Mesothelial cell of epicardium (in vitro differentiated cells): ENCODE measurements around the gene COL19A1. TPM values are rescaled to one million over a fixed set of nuclear protein-coding genes. Genes with fewer than 3 reads are reported as not detected.

Experiments
- DNase-seq, 2 experiments: peaks; one replicate each; pipeline ENCODE4 v3.0.0; 2021; ENCODE audit warnings: low spot score in 2 of 2; ENCODE audit not compliant: unreplicated experiment in 2 of 2
- H3K27ac Mint-ChIP-seq: 2 replicates; pipeline ENCODE4 v1.8.0; 2021; ENCODE audit warnings: mixed read lengths
- H3K27me3 Mint-ChIP-seq: 2 replicates; pipeline ENCODE4 v1.8.0; 2021; ENCODE audit warnings: low read depth, mixed read lengths
- H3K36me3 Mint-ChIP-seq: 2 replicates; pipeline ENCODE4 v1.8.0; 2021; ENCODE audit warnings: mixed read lengths
- H3K4me1 Mint-ChIP-seq: 2 replicates; pipeline ENCODE4 v1.8.0; 2021; ENCODE audit warnings: mixed read lengths
- H3K4me3 Mint-ChIP-seq: 2 replicates; pipeline ENCODE4 v1.8.0; 2021; ENCODE audit warnings: mild to moderate bottlenecking, moderate library complexity, mixed read lengths
- H3K9me3 Mint-ChIP-seq: 2 replicates; pipeline ENCODE4 v1.8.0; 2021; ENCODE audit warnings: mixed read lengths
- total RNA-seq: library from RNA; stranded (reverse); gene quantifications from 3 replicates; pipeline ENCODE4 v1.2.1, GENCODE V29; 2021
- TF ChIP-seq, protein P1 (sequence below): fragments of 200-600 bp; sonication (generic); IDR thresholded peaks from one replicate; pipeline ENCODE4 v1.5.0; 2021; ENCODE audit warnings: antibody characterized with exemption; ENCODE audit not compliant: unreplicated experiment

COL19A1 gene
- total RNA-seq, 1 donor from 2014 or later, result 0.25 TPM

DNA sequence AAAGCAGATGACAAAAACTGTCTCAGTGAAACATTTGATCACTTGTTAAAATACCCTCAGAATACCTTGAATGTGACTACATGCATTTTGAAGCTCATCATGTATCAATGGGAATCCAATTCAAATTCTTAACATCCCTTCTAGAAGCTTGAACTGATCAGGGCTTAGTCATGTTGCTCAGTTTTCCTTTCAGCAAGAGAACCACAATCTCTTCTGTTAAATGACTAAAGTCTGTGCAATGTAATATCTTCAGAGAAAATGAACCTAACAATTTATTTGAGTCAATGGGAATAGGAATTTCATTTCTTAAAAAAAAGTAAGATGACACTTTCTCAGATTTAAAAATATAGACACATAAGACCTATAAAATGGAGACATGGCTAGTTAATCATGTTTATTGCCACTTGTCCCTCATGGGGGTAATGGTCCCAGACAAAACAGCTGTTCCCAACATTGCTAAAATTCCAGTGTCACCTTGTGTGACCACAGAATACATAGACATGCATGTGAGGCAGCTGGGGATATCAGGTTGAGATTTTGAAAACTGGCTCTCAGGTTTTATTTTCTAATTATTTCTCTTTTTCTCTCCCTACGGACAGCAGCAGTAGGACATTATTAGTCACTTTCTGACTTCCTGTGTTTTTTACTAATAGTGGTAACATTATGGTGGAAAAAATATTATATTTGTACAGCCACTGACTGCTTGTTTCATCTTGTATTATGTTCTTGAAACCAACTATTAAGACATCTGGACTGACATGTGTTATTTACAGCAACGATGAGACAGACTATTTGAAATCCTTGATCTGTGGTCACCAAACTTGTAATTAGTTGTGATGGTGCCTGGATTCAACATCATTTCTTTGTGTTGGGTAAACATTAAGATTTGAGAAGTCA, 244.0 kb downstream of the COL19A1 start:
- H3K4me1 Mint-ChIP-seq, result peaks cover 17% of the 10 kb centered on the region
- no peaks in the 10 kb centered on the region for H3K36me3 Mint-ChIP-seq
- TF ChIP-seq, protein P1, sequence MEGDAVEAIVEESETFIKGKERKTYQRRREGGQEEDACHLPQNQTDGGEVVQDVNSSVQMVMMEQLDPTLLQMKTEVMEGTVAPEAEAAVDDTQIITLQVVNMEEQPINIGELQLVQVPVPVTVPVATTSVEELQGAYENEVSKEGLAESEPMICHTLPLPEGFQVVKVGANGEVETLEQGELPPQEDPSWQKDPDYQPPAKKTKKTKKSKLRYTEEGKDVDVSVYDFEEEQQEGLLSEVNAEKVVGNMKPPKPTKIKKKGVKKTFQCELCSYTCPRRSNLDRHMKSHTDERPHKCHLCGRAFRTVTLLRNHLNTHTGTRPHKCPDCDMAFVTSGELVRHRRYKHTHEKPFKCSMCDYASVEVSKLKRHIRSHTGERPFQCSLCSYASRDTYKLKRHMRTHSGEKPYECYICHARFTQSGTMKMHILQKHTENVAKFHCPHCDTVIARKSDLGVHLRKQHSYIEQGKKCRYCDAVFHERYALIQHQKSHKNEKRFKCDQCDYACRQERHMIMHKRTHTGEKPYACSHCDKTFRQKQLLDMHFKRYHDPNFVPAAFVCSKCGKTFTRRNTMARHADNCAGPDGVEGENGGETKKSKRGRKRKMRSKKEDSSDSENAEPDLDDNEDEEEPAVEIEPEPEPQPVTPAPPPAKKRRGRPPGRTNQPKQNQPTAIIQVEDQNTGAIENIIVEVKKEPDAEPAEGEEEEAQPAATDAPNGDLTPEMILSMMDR, result no peak
- peaks cover 11% of the 10 kb centered on the region for H3K27me3 Mint-ChIP-seq
- H3K9me3 Mint-ChIP-seq, result no peaks in the 10 kb centered on the region
- no peak for DNase-seq
- H3K27ac Mint-ChIP-seq, result no peak overlapping the region
- no peak overlapping the region for H3K4me3 Mint-ChIP-seq

DNA sequence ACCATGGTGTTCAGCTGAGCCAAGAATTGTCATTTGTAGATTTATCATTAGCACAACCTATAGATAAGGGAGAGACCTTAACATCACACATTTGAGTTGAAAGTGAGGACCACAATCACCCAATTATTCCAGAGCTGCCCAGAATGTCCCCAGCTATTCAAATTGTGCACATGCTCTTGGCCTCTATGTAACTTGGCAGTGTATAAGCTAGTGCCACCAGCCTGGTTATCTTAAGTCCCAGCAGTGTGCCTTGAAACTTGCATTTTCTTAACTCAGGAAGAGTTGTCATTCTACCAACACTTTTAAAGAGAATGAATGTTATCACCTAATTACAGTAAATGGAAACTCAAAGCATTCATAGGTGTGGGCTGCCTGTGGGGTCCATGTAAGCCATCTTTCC, 245.4 kb downstream of the COL19A1 start:
- Mint-ChIP-seq H3K4me1 (peaks cover 17% of the 10 kb centered on the region), H3K27me3 (peaks cover 11% of the 10 kb centered on the region), H3K36me3 (no peaks in the 10 kb centered on the region), H3K4me3 (no peak overlapping the region), H3K9me3 (no peaks in the 10 kb centered on the region), H3K27ac (no peak overlapping the region)
- TF ChIP-seq, protein P1, result no peak
- DNase-seq, result no peak

DNA sequence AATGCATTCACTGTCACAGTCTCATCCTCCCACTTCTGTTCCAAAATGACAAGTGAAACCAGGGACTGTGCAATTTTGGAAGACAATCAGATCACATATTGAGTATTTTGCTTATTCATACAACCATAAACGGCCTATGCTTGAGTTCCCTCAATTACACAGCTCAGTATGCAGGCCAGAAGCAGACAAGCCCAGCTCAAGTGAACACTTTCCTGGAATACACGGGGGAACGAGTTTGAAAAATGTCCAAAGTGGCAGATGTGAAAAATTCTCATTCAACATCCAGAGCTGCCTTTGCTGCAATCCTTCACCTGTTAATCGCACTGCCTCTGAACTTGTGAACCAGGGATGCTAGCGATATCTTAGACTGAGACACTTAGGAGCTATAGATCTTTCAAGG, 246.4 kb downstream of the COL19A1 start:
- TF ChIP-seq, protein P1, result no peak
- Mint-ChIP-seq H3K36me3 (no peaks in the 10 kb centered on the region), H3K9me3 (no peaks in the 10 kb centered on the region), H3K27me3 (peaks cover 11% of the 10 kb centered on the region), H3K4me1 (peaks cover 12% of the 10 kb centered on the region), H3K4me3 (no peak overlapping the region), H3K27ac (no peak overlapping the region)
- DNase-seq, result no peak

DNA sequence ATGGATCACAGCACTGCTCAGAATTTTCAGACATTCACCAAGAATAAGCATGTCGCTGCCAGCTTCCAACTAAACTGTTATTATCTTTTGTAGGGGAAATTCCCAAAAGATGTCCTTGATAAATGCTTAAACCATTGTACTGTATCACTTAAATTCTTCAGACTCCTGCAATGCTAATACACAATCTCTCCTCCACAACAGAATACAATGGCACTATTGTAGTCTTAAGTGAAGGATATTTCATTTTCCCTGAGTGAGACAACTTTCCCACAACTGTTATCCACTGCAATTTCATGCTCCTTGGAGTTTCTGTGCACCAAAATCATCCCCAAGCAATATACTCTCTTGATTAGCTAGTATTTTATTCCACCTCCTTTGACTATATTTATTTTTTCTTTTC, 246.8 kb downstream of the COL19A1 start:
- peaks cover 11% of the 10 kb centered on the region for H3K27me3 Mint-ChIP-seq
- no peaks in the 10 kb centered on the region for H3K36me3 Mint-ChIP-seq
- peaks cover 8% of the 10 kb centered on the region for H3K4me1 Mint-ChIP-seq
- DNase-seq, result no peak
- H3K27ac Mint-ChIP-seq, result no peak overlapping the region
- TF ChIP-seq, protein P1, result no peak
- no peak overlapping the region for H3K4me3 Mint-ChIP-seq
- H3K9me3 Mint-ChIP-seq, result no peaks in the 10 kb centered on the region

DNA sequence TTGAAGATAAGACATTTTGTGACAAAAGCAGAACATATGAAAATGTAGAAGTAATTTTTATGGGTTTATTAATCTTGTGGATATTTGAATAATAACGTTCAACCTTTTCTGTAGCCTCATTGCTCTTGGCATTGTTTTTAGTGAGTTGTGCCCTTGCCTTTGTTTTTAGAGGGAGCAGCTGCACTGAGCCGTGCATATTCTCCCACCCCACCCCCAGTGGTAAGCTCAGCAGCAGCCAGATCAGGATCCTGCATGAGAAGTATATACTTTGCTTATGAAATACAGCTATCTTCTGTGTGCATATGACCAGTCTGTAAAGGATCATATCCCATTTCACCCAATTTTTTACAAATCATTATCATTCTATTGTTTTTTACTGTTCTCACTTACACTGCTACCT, 252.3 kb downstream of the COL19A1 start:
- Mint-ChIP-seq H3K9me3 (no peaks in the 10 kb centered on the region), H3K4me1 (no peaks in the 10 kb centered on the region), H3K27ac (no peak overlapping the region), H3K36me3 (no peaks in the 10 kb centered on the region), H3K27me3 (no peaks in the 10 kb centered on the region), H3K4me3 (no peak overlapping the region)
- TF ChIP-seq, protein P1, result no peak
- no peak for DNase-seq
